HPDE6-E6E7 (cell line): ENCODE results near the gene CABLES1.

Experiments used
- DNase-seq: peaks from one replicate; pipeline ENCODE4 v3.0.0; 2011; ENCODE audit warnings: missing footprints; ENCODE audit errors: extremely low spot score

Gene CABLES1

DNA sequence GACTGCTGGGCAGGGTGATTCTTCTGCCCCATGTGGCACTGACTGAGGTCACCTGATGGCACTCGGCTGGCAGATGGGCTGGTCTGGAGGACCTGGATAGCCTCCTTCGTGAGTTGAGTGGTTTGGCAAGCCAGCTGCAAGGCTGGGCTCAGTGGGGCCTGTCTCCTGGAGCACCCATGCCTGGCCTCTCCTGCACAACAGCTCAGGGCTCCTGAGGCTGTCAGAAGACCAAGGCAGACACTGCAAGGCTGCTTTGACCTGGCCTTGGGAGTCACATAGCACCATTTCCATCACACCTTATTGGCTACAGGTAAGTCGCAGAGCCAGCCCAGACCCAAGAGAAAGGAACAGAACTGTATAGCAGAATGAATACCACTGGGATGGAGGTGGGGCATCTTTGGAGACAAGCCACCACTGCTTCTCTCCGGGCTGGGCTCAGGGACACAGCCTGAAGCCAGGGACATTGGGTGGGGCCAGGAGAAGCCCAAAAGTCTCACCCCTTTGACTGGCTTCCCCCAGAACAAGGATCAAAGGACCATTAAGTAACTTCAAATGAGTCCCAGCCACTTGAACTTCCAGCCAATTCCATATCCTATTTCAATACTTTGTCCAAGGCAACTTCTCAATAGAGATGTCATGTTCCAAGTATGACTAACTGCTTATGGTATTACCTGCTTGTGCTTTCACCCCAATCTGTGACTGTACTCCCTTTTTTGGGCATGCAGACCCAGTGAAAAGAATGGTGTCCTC is 156.3 kb downstream of the CABLES1 start:
- DNase-seq, result peak; percentile 29

DNA sequence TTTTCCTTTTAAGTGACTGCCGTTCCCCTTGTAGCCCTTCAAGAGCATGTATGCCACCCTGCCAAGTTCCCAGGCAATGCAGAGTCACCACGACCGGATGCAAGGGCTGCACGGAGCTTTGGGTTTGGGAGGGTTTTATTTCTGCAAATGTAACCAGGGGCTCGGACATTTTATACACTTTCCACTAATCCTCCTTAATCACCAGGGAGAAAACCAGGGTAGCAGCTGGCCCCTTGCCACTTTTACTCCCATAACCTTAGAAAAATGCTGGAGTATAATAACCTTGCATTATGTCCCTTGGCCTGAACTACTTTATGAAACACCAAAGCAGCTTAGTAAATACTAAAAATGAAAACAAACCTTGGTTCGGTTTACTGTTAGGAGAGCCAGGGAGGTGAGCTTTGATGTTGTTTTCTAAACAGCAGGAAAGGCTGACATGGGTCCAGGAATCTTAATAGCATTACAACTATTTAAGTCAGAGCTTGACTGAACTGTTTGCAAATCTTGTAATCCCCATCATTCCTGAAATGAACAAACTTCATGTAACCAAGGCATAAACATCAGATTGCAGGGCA is 165.0 kb downstream of the CABLES1 start:
- no peak for DNase-seq

GRCh38 chr18:23301972-23302371 is 166.7 kb downstream of the CABLES1 start:
- DNase-seq, result no peak

DNA sequence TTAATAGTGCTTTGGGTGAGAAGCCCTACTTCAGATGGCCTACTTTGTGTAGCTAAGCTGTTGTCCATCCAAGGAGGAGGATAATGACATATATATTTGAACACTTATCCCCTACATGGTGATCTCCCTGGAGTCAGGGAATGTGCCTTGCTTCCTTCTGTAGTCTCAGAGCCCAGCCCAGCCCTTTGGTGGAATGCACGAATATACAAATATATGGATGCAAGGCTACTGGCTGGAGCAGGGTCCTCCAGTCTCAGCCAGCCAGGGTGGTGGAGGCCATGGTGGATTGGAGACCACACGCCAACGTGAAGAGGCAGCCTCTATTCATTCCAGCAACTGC is 167.2 kb downstream of the CABLES1 start:
- no peak for DNase-seq

GRCh38 chr18:23302851-23303527 is 167.7 kb downstream of the CABLES1 start:
- DNase-seq, result no peak

GRCh38 chr18:23306822-23307221 is 171.5 kb downstream of the CABLES1 start:
- no peak for DNase-seq

GRCh38 chr18:23307567-23308295 is 172.4 kb downstream of the CABLES1 start:
- DNase-seq, result peak; percentile 38
